K562 (cell line): ENCODE data around the gene NPR2. TPM values are rescaled to one million over a fixed set of nuclear protein-coding genes. Genes with fewer than 3 reads are reported as not detected.

ENCODE experiments used
- ATAC-seq: fragments of 200-7000 bp; cut with Tn5 transposase; 3 replicates; pipeline ENCODE4 v1.9.1; 2020; ENCODE audit warnings: moderate library complexity
- BruUV-seq: library from RNA; stranded (reverse); fragments of 400-500 nt; replicated peaks from 2 replicates; lab custom pipeline; 2021; lab: Mats Ljungman, UMichigan
- CTCF ChIA-PET: fragments of 300-600 bp; formaldehyde crosslinking; extraction: SDS; loops from one replicate; lab custom pipeline; 2021; ENCODE audit warnings: low intra/inter-chr PET ratio; lab: Yijun Ruan, JAX
- POLR2A ChIA-PET: fragments of 300-600, 350-650 bp; sonication (Branson Sonifier 250); formaldehyde crosslinking; extraction: SDS; loops from one replicate; lab custom pipeline; 2021; ENCODE audit warnings: antibody characterized with exemption, inconsistent platforms; lab: Yijun Ruan, JAX
- DNase-seq, 4 experiments: peaks; one replicate each; pipeline versions ENCODE4 v3.0.0 to v3.0.0-alpha.2; 2011 to 2018; ENCODE audit warnings: low spot score in 3 of 4, mixed read lengths in 3 of 4; ENCODE audit errors: extremely low read depth in 1 of 4
- FAIRE-seq: peaks from 2 replicates; lab custom pipeline; 2011; peaks lifted over from hg19 to GRCh38; lab: Jason Lieb, UNC
- H2AFZ ChIP-seq: 2 replicates; pipeline ENCODE4 v1.6.0; 2011; ENCODE audit warnings: low read depth, low read length, control low read depth, inconsistent platforms
- H3K27ac ChIP-seq: fragments of 200-600 bp; 3 replicates; pipeline ENCODE4 v1.8.0; 2011; ENCODE audit warnings: low read depth, mild to moderate bottlenecking, control low read depth, inconsistent platforms, low read length, moderate library complexity, mixed read lengths; ENCODE audit errors: extremely low read depth
- H3K27me3 ChIP-seq, 2 experiments: fragments of 300-600 bp in 1 of 2; 2 replicates in 1 of 2; 3 replicates in 1 of 2; pipeline versions ENCODE4 v1.6.0 to v1.8.0; 2011; ENCODE audit warnings: inconsistent platforms in 2 of 2, low read length in 2 of 2, mild to moderate bottlenecking in 1 of 2, mixed read lengths in 1 of 2, moderate library complexity in 1 of 2; ENCODE audit not compliant: control insufficient read depth in 2 of 2, insufficient read depth in 2 of 2
- H3K36me3 ChIP-seq: fragments of 300-600 bp; 3 replicates; pipeline ENCODE4 v1.8.0; 2011; ENCODE audit warnings: mild to moderate bottlenecking, low read length, inconsistent platforms; ENCODE audit not compliant: control insufficient read depth, insufficient read depth
- H3K4me1 ChIP-seq, 2 experiments: fragments of 200-600 bp in 1 of 2; replicated peaks in 1 of 2; 2 replicates in 1 of 2; 3 replicates in 1 of 2; pipeline versions ENCODE4 v1.5.1 to v1.8.0; 2011; ENCODE audit warnings: inconsistent platforms in 2 of 2, low read length in 2 of 2, mild to moderate bottlenecking in 1 of 2, mixed read lengths in 1 of 2, moderate library complexity in 1 of 2; ENCODE audit not compliant: control insufficient read depth in 2 of 2, insufficient read depth in 2 of 2
- H3K4me2 ChIP-seq: 2 replicates; pipeline ENCODE4 v1.6.1; 2011; ENCODE audit warnings: low read length, control low read depth, inconsistent platforms, mixed read lengths; ENCODE audit not compliant: insufficient read depth
- H3K4me3 ChIP-seq: fragments of 200-600 bp; sonication (generic), shearing (Covaris generic); 2 replicates; pipeline ENCODE4 v1.5.1; 2016; ENCODE audit warnings: control low read depth, inconsistent platforms
- H3K79me2 ChIP-seq: fragments of 200-600 bp; 3 replicates; pipeline ENCODE4 v1.8.0; 2011; ENCODE audit warnings: low read length, inconsistent platforms; ENCODE audit not compliant: control insufficient read depth, insufficient read depth
- H3K9ac ChIP-seq, 2 experiments: 2 replicates each; pipeline versions ENCODE4 v1.6.0 to v1.6.1; 2011; ENCODE audit warnings: low read depth in 2 of 2, low read length in 2 of 2, control low read depth in 1 of 2, inconsistent platforms in 1 of 2, mild to moderate bottlenecking in 1 of 2, mixed read lengths in 1 of 2; ENCODE audit not compliant: insufficient read depth in 1 of 2
- H3K9me1 ChIP-seq: one replicate; pipeline ENCODE4 v1.6.0; 2011; ENCODE audit warnings: inconsistent platforms, mild to moderate bottlenecking, low read length, moderate library complexity; ENCODE audit not compliant: control insufficient read depth, insufficient read depth
- H3K9me3 ChIP-seq: replicated peaks from 2 replicates; pipeline ENCODE4 v1.5.1; 2011; ENCODE audit warnings: low read depth, low read length, inconsistent platforms; ENCODE audit not compliant: control insufficient read depth, insufficient read depth
- H4K20me1 ChIP-seq: replicated peaks from 2 replicates; pipeline ENCODE4 v1.6.1; 2011; ENCODE audit warnings: low read length, inconsistent platforms, mixed read lengths; ENCODE audit not compliant: control insufficient read depth, insufficient read depth
- ARHGAP35 ChIP-seq: fragments of 450-650 bp; IDR thresholded peaks from 2 replicates; pipeline ENCODE4 v1.6.1; 2018; ENCODE audit not compliant: partially characterized antibody
- ARID1B ChIP-seq: fragments of 450-650 bp; IDR thresholded peaks from 2 replicates; pipeline ENCODE4 v1.6.1; 2016; ENCODE audit warnings: antibody characterized with exemption, mild to moderate bottlenecking, inconsistent platforms
- ARID2 ChIP-seq: fragments of 450-650 bp; IDR thresholded peaks from 2 replicates; pipeline ENCODE4 v1.6.1; 2017; ENCODE audit warnings: antibody characterized with exemption, mild to moderate bottlenecking
- CCNT2 ChIP-seq: IDR thresholded peaks from 2 replicates; pipeline ENCODE4 v1.6.1; 2011; ENCODE audit warnings: borderline replicate concordance, low read depth, mild to moderate bottlenecking, moderate library complexity, mixed read lengths, low read length; ENCODE audit not compliant: insufficient read length; ENCODE audit errors: extremely low read depth
- HDAC8 ChIP-seq: fragments of 450-650 bp; IDR thresholded peaks from 2 replicates; pipeline ENCODE4 v1.6.1; 2016; ENCODE audit warnings: mild to moderate bottlenecking, missing genetic modification characterization, moderate library complexity, missing compliant biosample characterization
- NUFIP1 ChIP-seq: fragments of 450-650 bp; IDR thresholded peaks from 2 replicates; pipeline ENCODE4 v1.6.1; 2018; ENCODE audit not compliant: partially characterized antibody
- PRMT5 ChIP-seq: sonication (generic); formaldehyde crosslinking; IDR thresholded peaks from 2 replicates; pipeline ENCODE4 v1.5.0; 2020; ENCODE audit warnings: missing genetic modification reagents
- STAG1 ChIP-seq: sonication (generic); formaldehyde crosslinking; IDR thresholded peaks from 2 replicates; pipeline ENCODE4 v1.5.0; 2020; ENCODE audit warnings: missing genetic modification reagents, borderline replicate concordance
- WGBS: fragments of 100-300 bp; shearing (Covaris generic); methylation state at CpG from one replicate; pipeline ENCODE4 v1.1.6; 2016; ENCODE audit warnings: low coverage, mixed read lengths; ENCODE audit not compliant: insufficient coverage; ENCODE audit errors: missing lambda C conversion rate; 5-methylcytosine and 5-hydroxymethylcytosine counted together
- in situ Hi-C: fragments of 300-500 bp; cut with MboI; formaldehyde crosslinking; loops from 4 replicates; pipeline ENCODE4 v1.15.0; 2018; ENCODE audit warnings: inconsistent platforms, mixed read lengths
- intact Hi-C: fragments of 100-400 bp; cut with micrococcal nuclease; formaldehyde crosslinking; loops from 2 replicates; pipeline ENCODE4 v1.14.2; 2022
- polyA plus RNA-seq, 8 experiments: library from polyadenylated mRNA; depleted of rRNA in 4 of 8; stranded (reverse) in 5 of 8; unstranded in 3 of 8; fragments of >200 nt; fragmentation: Nextera tagmentation in 2 of 8; fragmentation: Illumina TruSeq in 1 of 8; extraction: Ambion mirVana in 2 of 8; extraction: Trizol in 1 of 8; gene quantifications; 2 replicates each; pipeline versions ENCODE4 v1.2.1 to v1.2.3, GENCODE V29; 2011 to 2014; ENCODE audit warnings: inconsistent platforms in 1 of 8, missing spikeins in 1 of 8
- total RNA-seq, 7 experiments: library from RNA; depleted of rRNA in 6 of 7; stranded (reverse); fragments of >200 nt in 6 of 7; fragmentation: Illumina TruSeq in 2 of 7; extraction: Trizol in 2 of 7; gene quantifications; 2 replicates each; pipeline versions ENCODE4 v1.2.1 to v1.2.3, GENCODE V29; 2011 to 2021; ENCODE audit warnings: low replicate concordance in 1 of 7
- TF ChIP-seq, protein P1 (sequence below): fragments of 450-650 bp; IDR thresholded peaks from 2 replicates; pipeline ENCODE4 v1.6.1; 2016; ENCODE audit warnings: antibody characterized with exemption
- TF ChIP-seq, protein P2 (sequence below): fragments of 450-650 bp; conservative IDR thresholded peaks from 2 replicates; pipeline ENCODE4 v1.6.1; 2016; ENCODE audit warnings: missing genetic modification characterization, low read depth, mild to moderate bottlenecking, missing compliant biosample characterization, moderate library complexity
- TF ChIP-seq, protein P3 (sequence below): IDR thresholded peaks from 2 replicates; pipeline ENCODE4 v1.6.1; 2012; ENCODE audit warnings: low read depth, low read length, improper control_type of control experiment, borderline replicate concordance

NPR2 gene
- total and polyA plus RNA-seq, 9 of the 15 experiments (the other 6 are each of a cell fraction or from before 2014, with no cell fraction given) = 2.4 to 12.9 (median 6.0) TPM

DNA sequence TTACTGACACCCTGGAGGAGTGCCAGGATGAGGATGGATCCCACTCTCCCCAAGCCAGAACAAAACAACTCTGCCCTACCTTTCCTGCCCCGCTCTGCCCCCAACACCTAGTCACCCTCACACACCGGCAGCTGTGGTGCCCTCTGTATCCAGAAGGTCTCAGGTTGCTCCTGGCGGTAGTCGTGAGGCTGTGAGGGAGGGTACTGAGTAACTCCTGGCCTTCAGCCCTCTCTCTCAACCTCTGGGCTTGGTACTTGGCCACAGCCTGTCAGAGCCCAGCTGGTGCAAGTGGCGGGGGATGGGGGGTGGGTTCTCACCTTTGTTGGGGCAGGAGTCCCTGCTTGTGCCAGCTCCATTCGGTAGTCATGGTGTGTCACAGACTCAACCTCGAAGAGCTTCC is 18.7 kb downstream of the NPR2 start:
- Histone ChIP-seq H3K4me3 (no peak overlapping the region), H2AFZ (no peak overlapping the region), H3K4me1 (peaks cover 17 to 31% of the 10 kb centered on the region in 2 experiments), H3K4me2 (no peak overlapping the region), H3K27ac (no peak overlapping the region), H3K79me2 (peaks cover 12% of the 10 kb centered on the region; the same call in 2 of the 3 replicates), H3K9ac (0 out of 4 replicates have a peak overlapping the region, but pooled peaks of 1 of the 2 experiments have one; percentile 26), H3K9me3 (no peaks in the 10 kb centered on the region), H4K20me1 (no peaks in the 10 kb centered on the region), H3K36me3 (peaks cover 39% of the 10 kb centered on the region; the same call in 1 of the 3 replicates), H3K27me3 (no peaks in the 10 kb centered on the region), H3K9me1 (peaks cover 4% of the 10 kb centered on the region)
- POLR2A ChIA-PET = interaction anchor here (0.7 kb wide), 1 partner anchor 10 kb away, joined by 3 read pairs; no protein-coding TSS in a partner anchor
- ATAC-seq = no peak
- TF ChIP-seq, protein P1, sequence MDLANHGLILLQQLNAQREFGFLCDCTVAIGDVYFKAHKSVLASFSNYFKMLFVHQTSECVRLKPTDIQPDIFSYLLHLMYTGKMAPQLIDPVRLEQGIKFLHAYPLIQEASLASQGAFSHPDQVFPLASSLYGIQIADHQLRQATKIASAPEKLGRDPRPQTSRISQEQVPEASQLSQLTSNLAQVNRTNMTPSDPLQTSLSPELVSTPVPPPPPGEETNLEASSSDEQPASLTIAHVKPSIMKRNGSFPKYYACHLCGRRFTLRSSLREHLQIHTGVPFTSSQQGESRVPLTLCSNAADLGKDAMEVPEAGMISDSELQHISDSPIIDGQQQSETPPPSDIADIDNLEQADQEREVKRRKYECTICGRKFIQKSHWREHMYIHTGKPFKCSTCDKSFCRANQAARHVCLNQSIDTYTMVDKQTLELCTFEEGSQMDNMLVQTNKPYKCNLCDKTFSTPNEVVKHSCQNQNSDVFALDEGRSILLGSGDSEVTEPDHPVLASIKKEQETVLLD = no peak
- no peak for TF ChIP-seq CCNT2
- TF ChIP-seq, protein P2, sequence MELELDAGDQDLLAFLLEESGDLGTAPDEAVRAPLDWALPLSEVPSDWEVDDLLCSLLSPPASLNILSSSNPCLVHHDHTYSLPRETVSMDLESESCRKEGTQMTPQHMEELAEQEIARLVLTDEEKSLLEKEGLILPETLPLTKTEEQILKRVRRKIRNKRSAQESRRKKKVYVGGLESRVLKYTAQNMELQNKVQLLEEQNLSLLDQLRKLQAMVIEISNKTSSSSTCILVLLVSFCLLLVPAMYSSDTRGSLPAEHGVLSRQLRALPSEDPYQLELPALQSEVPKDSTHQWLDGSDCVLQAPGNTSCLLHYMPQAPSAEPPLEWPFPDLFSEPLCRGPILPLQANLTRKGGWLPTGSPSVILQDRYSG (tag) = no peak
- no peak for TF ChIP-seq NUFIP1
- TF ChIP-seq ARID1B = no peak
- TF ChIP-seq STAG1 (CRISPR knock-in tag) = no peak
- no peak for TF ChIP-seq HDAC8 (tag)
- TF ChIP-seq ARID2 = no peak
- TF ChIP-seq, protein P3, sequence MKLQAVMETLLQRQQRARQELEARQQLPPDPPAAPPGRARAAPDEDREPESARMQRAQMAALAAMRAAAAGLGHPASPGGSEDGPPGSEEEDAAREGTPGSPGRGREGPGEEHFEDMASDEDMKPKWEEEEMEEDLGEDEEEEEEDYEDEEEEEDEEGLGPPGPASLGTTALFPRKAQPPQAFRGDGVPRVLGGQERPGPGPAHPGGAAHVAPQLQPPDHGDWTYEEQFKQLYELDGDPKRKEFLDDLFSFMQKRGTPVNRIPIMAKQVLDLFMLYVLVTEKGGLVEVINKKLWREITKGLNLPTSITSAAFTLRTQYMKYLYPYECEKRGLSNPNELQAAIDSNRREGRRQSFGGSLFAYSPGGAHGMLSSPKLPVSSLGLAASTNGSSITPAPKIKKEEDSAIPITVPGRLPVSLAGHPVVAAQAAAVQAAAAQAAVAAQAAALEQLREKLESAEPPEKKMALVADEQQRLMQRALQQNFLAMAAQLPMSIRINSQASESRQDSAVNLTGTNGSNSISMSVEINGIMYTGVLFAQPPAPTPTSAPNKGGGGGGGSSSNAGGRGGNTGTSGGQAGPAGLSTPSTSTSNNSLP = no peak
- no peak for TF ChIP-seq ARHGAP35
- no peak for TF ChIP-seq PRMT5 (CRISPR knock-in tag)
- WGBS = 73% methylated on average over 4 of the region's 7 CpGs
- intact Hi-C loops = loop anchor here (10.0 kb wide), 2 partner anchors 75 to 145 kb away; partner anchors contain the start of genes ARHGEF39, CREB3 and TLN1
- in situ Hi-C loops = no loop called here
- FAIRE-seq = no peak
- DNase-seq = no peak
- CTCF ChIA-PET = no interaction called here
- no TSS peak for BruUV-seq
